ENCODE measurements around the gene FKBP1A. TPM values are rescaled to one million over a fixed set of nuclear protein-coding genes. Genes with fewer than 3 reads are reported as not detected.

FKBP1A gene
- total RNA-seq, 1 donor from 2014 or later: 132 TPM

DNA sequence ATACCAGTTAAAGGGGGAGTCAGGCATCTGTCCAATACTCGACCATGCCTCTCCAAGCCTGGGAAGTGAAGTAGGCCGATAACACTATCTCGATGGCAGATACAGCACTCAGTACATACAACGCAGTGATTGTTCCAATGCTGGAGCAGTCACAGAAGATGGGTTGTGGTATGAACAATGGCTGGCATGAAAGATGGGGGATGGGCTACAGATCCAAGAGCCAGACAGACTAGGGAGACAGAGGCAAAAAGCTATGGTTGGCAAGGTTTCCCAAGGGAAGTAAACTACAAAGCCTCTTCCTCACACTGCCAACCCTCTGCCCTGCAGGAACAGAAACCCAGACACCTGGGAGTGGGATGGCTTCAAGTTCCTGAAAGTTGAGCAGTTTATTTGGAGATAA, 19.2 kb downstream of the FKBP1A start:
- no peaks in the 10 kb centered on the region for H3K9me3 Mint-ChIP-seq
- H3K4me3 Mint-ChIP-seq: no peak overlapping the region
- H3K27ac Mint-ChIP-seq: no peak overlapping the region
- TF ChIP-seq, protein P1, sequence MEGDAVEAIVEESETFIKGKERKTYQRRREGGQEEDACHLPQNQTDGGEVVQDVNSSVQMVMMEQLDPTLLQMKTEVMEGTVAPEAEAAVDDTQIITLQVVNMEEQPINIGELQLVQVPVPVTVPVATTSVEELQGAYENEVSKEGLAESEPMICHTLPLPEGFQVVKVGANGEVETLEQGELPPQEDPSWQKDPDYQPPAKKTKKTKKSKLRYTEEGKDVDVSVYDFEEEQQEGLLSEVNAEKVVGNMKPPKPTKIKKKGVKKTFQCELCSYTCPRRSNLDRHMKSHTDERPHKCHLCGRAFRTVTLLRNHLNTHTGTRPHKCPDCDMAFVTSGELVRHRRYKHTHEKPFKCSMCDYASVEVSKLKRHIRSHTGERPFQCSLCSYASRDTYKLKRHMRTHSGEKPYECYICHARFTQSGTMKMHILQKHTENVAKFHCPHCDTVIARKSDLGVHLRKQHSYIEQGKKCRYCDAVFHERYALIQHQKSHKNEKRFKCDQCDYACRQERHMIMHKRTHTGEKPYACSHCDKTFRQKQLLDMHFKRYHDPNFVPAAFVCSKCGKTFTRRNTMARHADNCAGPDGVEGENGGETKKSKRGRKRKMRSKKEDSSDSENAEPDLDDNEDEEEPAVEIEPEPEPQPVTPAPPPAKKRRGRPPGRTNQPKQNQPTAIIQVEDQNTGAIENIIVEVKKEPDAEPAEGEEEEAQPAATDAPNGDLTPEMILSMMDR (IDR thresholded peaks at IDR 0.05; ENCODE audit: unreplicated experiment): no peak
- peaks cover 13% of the 10 kb centered on the region for H3K36me3 Mint-ChIP-seq
- H3K4me1 Mint-ChIP-seq: peaks cover 6% of the 10 kb centered on the region
- DNase-seq (ENCODE audit: low spot score in 2 of 2, unreplicated experiment in 2 of 2): no peak
- H3K27me3 Mint-ChIP-seq (ENCODE audit: low read depth): no peaks in the 10 kb centered on the region

DNA sequence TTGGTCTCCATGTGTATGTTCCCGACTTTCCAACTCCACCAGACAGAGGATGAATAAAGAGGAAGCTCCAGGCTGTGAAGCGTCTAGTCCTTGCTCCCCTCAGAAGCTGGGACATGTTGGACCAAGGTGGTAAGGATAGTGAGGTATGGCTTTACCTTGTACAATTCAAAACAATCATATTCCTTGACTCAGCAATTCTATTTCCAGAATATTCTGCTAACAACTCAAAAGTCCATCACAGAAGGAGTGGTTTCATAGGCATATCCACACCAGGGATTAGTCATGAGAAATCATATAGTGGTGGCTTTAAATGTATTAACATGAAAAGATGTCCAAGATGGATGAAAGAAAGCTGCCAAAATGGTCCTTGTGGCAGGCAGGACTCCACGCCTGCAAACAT, 19.8 kb downstream of the FKBP1A start:
- DNase-seq (ENCODE audit: low spot score in 2 of 2, unreplicated experiment in 2 of 2): no peak
- H3K27me3 Mint-ChIP-seq (ENCODE audit: low read depth): no peaks in the 10 kb centered on the region
- H3K36me3 Mint-ChIP-seq: peaks cover 18% of the 10 kb centered on the region
- no peak overlapping the region for H3K4me3 Mint-ChIP-seq
- peaks cover 8% of the 10 kb centered on the region for H3K4me1 Mint-ChIP-seq
- TF ChIP-seq, protein P1 (IDR thresholded peaks at IDR 0.05; ENCODE audit: unreplicated experiment): no peak
- H3K9me3 Mint-ChIP-seq: no peaks in the 10 kb centered on the region
- no peak overlapping the region for H3K27ac Mint-ChIP-seq

DNA sequence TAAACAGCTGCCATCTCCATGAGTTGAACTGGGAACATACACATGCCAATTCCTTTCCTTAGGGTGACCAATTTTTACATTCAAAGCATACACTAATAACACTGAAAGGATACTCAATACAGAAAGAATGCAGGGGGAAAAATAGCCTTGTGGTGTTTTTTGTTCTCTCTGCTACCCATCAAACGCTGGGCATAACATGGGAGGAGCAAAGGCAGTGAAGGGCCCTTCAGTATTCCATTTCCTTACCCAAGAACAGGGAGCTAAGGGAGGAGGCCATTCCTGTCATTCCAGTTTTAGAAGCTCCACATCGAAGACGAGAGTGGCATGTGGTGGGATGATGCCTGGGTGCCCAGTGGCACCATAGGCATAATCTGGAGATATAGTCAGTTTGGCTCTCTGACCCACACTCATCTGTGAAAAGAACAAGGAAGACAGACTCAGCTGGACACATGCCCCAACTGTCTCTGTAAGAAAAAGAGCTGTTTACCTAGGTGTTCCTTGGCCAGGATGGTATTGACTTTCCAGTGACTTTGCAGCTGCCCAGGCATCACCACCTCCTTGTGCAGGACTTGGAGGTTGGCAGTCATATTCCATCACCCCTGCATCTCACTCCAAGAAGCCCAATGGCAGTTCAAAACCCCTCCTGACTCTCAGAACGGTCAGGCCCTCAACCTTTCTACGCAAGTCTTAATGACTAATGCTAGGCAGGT, 20.9 kb downstream of the FKBP1A start:
- DNase-seq (ENCODE audit: low spot score in 2 of 2, unreplicated experiment in 2 of 2): no peak
- H3K27me3 Mint-ChIP-seq (ENCODE audit: low read depth): no peaks in the 10 kb centered on the region
- peaks cover 28% of the 10 kb centered on the region for H3K36me3 Mint-ChIP-seq
- no peak overlapping the region for H3K27ac Mint-ChIP-seq
- no peak overlapping the region for H3K4me3 Mint-ChIP-seq
- H3K9me3 Mint-ChIP-seq: peaks cover 4% of the 10 kb centered on the region
- H3K4me1 Mint-ChIP-seq: peaks cover 6% of the 10 kb centered on the region
- TF ChIP-seq, protein P1 (IDR thresholded peaks at IDR 0.05; ENCODE audit: unreplicated experiment): no peak

DNA sequence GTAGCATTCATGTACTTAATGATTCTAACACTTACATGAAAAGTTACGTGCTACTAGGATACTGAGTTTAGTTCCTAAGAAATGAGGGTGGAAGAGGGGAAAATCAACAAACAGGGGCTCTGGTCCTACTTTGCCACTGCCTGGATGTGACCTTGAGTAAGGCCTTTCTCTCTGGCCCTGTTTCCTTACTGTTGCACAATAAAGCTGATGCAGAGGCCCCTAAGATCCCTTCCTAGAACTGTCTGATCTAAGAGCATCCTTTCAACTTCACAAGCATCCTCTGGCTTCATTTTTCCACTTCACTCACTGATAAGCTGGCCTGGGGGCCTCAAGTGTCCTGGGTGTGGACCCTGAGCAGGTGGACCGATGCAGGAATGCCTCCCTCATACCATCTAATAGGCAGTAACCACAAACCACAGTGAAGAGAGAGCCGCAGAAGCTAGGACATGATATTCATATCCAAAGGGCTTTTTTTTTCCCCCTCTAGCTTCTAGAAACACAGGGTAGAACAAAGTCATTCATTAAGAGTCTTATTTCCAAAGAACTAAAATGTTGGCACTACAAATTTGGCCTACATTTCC, 21.6 kb downstream of the FKBP1A start:
- no peak overlapping the region for H3K27ac Mint-ChIP-seq
- H3K4me3 Mint-ChIP-seq: no peak overlapping the region
- DNase-seq (ENCODE audit: low spot score in 2 of 2, unreplicated experiment in 2 of 2): no peak
- H3K27me3 Mint-ChIP-seq (ENCODE audit: low read depth): no peaks in the 10 kb centered on the region
- H3K36me3 Mint-ChIP-seq: peaks cover 30% of the 10 kb centered on the region
- peaks cover 4% of the 10 kb centered on the region for H3K9me3 Mint-ChIP-seq
- H3K4me1 Mint-ChIP-seq: peaks cover 6% of the 10 kb centered on the region
- TF ChIP-seq, protein P1 (IDR thresholded peaks at IDR 0.05; ENCODE audit: unreplicated experiment): no peak

DNA sequence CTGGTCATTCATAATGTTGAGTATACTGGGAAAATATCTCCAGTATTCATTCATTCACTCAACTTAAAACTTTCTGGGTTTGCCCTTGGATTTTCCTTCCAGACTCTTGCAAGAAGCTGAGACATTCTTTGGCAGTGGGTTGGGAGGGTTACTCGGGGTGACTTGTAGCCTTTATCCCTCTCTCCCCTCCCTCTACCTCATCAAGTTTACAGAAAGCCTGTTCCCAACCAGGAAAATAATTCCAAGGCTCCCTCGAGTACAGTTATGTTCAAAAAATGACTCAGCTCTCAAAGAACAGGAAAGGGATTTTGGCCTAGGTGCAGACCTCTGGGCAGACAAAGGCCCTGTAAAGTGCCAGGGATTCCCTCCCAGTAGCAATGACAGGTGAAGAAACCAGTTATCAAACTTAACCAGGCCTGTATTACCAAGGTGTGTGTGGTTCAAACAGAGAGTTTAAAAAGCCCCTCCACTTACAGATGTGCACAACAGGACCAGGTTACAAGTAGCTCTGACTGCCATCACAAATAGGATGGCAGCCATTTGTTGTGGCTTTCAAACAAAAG, 22.2 kb downstream of the FKBP1A start:
- no peak overlapping the region for H3K4me3 Mint-ChIP-seq
- H3K9me3 Mint-ChIP-seq: peaks cover 4% of the 10 kb centered on the region
- H3K27me3 Mint-ChIP-seq (ENCODE audit: low read depth): no peaks in the 10 kb centered on the region
- TF ChIP-seq, protein P1 (IDR thresholded peaks at IDR 0.05; ENCODE audit: unreplicated experiment): no peak
- DNase-seq (ENCODE audit: low spot score in 2 of 2, unreplicated experiment in 2 of 2): no peak
- H3K4me1 Mint-ChIP-seq: peaks cover 6% of the 10 kb centered on the region
- peaks cover 31% of the 10 kb centered on the region for H3K36me3 Mint-ChIP-seq
- H3K27ac Mint-ChIP-seq: no peak overlapping the region
